ENCODE measurements around the gene NR1H3. TPM values are rescaled to one million over a fixed set of nuclear protein-coding genes. Genes with fewer than 3 reads are reported as not detected.
A peak's percentile ranks its signal among the peaks of the same experiment; 100 is the strongest.

Gene NR1H3
- total and polyA plus RNA-seq, 4 donors: 14.9 to 123 (median 49.0) TPM

DNA sequence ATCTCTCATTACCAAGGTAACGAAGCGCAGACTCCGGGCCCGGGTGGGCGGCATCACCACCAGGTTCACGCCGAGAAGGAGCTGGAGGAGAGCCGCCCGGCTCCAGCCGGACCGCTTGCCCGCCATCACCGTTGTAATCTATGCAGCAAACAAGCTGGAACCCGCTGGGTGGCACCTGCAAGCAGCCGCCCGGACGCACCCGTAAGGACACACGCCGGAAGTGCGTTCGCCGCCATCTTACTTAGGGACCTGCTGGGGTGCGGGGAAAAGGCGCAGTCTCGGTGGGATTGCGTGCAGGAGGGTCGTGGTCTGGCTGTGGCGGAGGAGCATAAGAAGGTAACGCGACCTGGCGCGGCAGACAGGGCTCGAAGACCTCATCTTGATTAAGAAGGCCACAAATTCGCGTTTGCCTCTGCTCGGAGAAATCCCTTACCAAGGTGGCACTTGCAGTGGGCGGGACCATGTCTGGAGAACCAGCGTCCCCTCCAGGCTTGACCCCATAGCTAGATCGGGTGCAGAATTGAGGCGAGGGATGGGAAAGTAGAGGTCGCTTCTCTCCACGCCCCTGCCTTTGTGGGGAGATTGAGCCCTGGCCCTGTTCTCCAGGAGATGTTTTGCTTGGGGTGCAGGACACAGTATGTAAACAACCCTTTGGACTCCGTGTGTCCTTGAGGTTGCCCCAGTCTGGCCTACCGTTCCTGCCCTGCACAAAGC is 9.0 kb upstream of the NR1H3 start, which contains the start of gene ACP2:
Gene ACP2, minus strand, starts transcription at position 151 of the 714 bp plus-strand sequence. Its CDS starts 25 bp downstream, at position 126.
- Histone ChIP-seq H3K4me1 (ENCODE audit: control insufficient read depth in 1 of 2, insufficient read depth in 2 of 2, low read length in 2 of 2) (no peaks in the 10 kb centered on the region), H3K36me3 (ENCODE audit: control insufficient read depth in 1 of 2, insufficient read depth in 2 of 2, low read length in 1 of 2) (peaks cover 0 to 5% of the 10 kb centered on the region in 2 donors), H3K4me3 (ENCODE audit: low read length in 2 of 2) (peak within 1 kb of the TSS; percentile 51 to 73), H3K9me3 (ENCODE audit: control insufficient read depth, low read length) (no peaks in the 10 kb centered on the region), H3K27ac (ENCODE audit: low read depth in 1 of 2, low read length in 2 of 2) (peak within 1 kb of the TSS in 1 of 2 donors; percentile 60), H3K27me3 (ENCODE audit: control insufficient read depth in 1 of 2, insufficient read depth in 2 of 2, low read length in 1 of 2) (no peaks in the 10 kb centered on the region)
- intact Hi-C loops (cut with DNase I): loop anchor here (1.0 to 2.0 kb wide), 3 partner anchors 20 to 313 kb away; partner anchors contain the start of genes CSTPP1 (in 1 of the 2) and DDB2 (in 1 of the 2)
- ATAC-seq (ENCODE audit: low FRiP score) (peak; percentile 95), DNase-seq (peak; percentile 93 to 95)
- WGBS, 2 donors: 0% methylated on average over 45 of the region's 45 CpGs

DNA sequence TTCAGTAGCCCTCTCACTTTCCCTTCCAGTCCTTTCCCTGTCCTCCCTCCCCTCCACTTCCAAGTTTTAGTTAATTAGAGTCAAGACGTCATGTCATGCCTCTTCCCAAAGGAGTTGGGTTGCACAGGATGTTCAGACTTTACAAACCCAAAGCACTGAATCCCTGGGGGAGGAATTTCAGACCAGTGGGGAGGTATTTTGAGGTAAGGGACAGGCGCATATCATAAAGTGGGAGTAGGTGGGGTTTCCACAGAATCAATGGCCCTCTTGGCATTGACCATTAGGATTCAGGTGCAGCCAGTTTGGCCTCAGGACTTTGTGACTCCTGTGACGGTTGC is 8.4 kb upstream of the NR1H3 start:
- Histone ChIP-seq H3K9me3 (ENCODE audit: control insufficient read depth, low read length) (no peaks in the 10 kb centered on the region), H3K36me3 (ENCODE audit: control insufficient read depth in 1 of 2, insufficient read depth in 2 of 2, low read length in 1 of 2) (peaks cover 0 to 5% of the 10 kb centered on the region in 2 donors), H3K27ac (ENCODE audit: low read depth in 1 of 2, low read length in 2 of 2) (peak overlapping the region in 1 of 2 donors; percentile 43), H3K4me3 (ENCODE audit: low read length in 2 of 2) (peak overlapping the region; percentile 51 to 73), H3K27me3 (ENCODE audit: control insufficient read depth in 1 of 2, insufficient read depth in 2 of 2, low read length in 1 of 2) (no peaks in the 10 kb centered on the region), H3K4me1 (ENCODE audit: control insufficient read depth in 1 of 2, insufficient read depth in 2 of 2, low read length in 2 of 2) (no peaks in the 10 kb centered on the region)
- intact Hi-C loops (cut with DNase I): loop anchor here in 1 of 2 donors (2.0 kb wide), 2 partner anchors 19 to 35 kb away; partner anchors contain the start of gene DDB2
- no peak for ATAC-seq (ENCODE audit: low FRiP score)
- DNase-seq: peak in 1 of 2 donors; percentile 61
- 56 to 58% methylated on average over 3 of the region's 3 CpGs for WGBS, 2 donors

DNA sequence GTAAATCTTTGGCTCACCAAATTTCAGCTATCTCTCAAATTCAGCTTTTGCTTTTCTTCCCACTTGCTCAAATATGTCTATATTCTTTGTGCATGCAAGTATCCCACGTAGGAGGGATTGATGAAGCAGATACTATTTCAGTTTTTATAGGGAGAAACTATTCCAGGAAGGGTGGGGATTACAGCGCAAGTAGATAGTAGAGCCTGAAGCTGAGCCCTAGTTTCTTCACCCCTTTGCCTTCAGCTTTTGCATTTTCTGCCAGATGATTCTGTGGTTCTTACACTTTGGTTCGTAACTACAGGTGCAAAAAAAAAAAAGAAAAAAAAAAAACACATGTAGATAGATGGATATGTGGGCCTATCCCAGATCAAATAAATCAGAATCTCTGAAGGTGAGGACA is 6.0 kb upstream of the NR1H3 start:
- Histone ChIP-seq H3K36me3 (ENCODE audit: control insufficient read depth in 1 of 2, insufficient read depth in 2 of 2, low read length in 1 of 2) (no peaks in the 10 kb centered on the region), H3K27ac (ENCODE audit: low read depth in 1 of 2, low read length in 2 of 2) (no peak overlapping the region), H3K4me1 (ENCODE audit: control insufficient read depth in 1 of 2, insufficient read depth in 2 of 2, low read length in 2 of 2) (no peaks in the 10 kb centered on the region), H3K4me3 (ENCODE audit: low read length in 2 of 2) (no peak overlapping the region), H3K9me3 (ENCODE audit: control insufficient read depth, low read length) (no peaks in the 10 kb centered on the region), H3K27me3 (ENCODE audit: control insufficient read depth in 1 of 2, insufficient read depth in 2 of 2, low read length in 1 of 2) (no peaks in the 10 kb centered on the region)
- intact Hi-C loops (cut with DNase I): loop anchor here in 1 of 2 donors (10.0 kb wide), 2 partner anchors 77 to 103 kb away; partner anchors contain the start of genes ARFGAP2 and MYBPC3
- DNase-seq: no peak
- ATAC-seq (ENCODE audit: low FRiP score): no peak
- 74 to 86% methylated on average over 3 of the region's 3 CpGs for WGBS, 2 donors

DNA sequence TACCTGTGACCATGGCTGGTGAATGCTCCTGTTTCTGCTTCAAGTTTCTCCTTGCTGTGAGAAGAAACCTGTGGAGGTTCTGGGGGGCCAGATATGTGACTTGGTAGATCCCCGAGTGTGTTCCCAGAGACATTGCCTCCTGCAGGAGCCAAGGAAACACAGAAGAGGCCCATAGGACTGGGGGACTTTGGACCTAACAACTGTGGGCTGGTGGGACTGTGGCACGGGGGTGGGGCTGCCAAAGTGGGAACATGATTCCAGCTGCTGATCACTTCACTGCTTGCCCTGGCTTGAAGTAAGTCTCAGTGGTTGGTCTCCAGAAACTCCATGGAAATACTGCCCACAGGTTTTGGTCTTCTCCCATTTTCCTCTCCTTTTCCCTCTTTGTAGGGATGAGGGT is 4.1 kb upstream of the NR1H3 start:
- Histone ChIP-seq H3K36me3 (ENCODE audit: control insufficient read depth in 1 of 2, insufficient read depth in 2 of 2, low read length in 1 of 2) (no peaks in the 10 kb centered on the region), H3K27me3 (ENCODE audit: control insufficient read depth in 1 of 2, insufficient read depth in 2 of 2, low read length in 1 of 2) (no peaks in the 10 kb centered on the region), H3K4me1 (ENCODE audit: control insufficient read depth in 1 of 2, insufficient read depth in 2 of 2, low read length in 2 of 2) (no peaks in the 10 kb centered on the region), H3K27ac (ENCODE audit: low read depth in 1 of 2, low read length in 2 of 2) (peak overlapping the region in 1 of 2 donors; percentile 25), H3K9me3 (ENCODE audit: control insufficient read depth, low read length) (no peaks in the 10 kb centered on the region), H3K4me3 (ENCODE audit: low read length in 2 of 2) (no peak overlapping the region)
- ATAC-seq (ENCODE audit: low FRiP score) (no peak), DNase-seq (peak in 1 of 2 donors; percentile 30)
- WGBS, 2 donors: 88 to 89% methylated on average over 2 of the region's 2 CpGs
- intact Hi-C loops (cut with DNase I): loop anchor here (2.0 to 10.0 kb wide), 3 partner anchors 79 to 101 kb away; partner anchors contain the start of genes ARFGAP2 (in 1 of the 2) and MYBPC3 (in 1 of the 2)

DNA sequence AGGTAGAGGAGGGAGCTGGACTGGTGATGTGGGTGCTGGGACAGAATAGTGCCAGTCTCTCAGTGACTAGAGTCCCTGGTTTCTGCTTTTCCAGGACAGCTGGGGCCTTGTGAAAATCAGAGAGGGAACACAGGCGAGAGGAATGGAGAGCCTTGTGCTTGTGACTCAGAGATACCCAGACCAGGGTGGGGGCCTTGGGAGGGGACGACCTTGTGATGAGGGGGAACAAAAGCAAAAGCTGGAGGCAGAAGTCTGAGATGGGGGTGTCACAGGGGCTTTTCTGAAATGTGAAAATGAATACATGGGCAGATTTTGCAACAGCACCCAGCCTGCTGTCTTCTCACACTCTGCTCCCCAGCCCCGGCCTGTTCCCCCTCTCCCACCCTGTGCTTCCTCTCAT is 3.4 kb upstream of the NR1H3 start:
- Histone ChIP-seq H3K27me3 (ENCODE audit: control insufficient read depth in 1 of 2, insufficient read depth in 2 of 2, low read length in 1 of 2) (no peaks in the 10 kb centered on the region), H3K27ac (ENCODE audit: low read depth in 1 of 2, low read length in 2 of 2) (peak overlapping the region in 1 of 2 donors; percentile 31), H3K4me3 (ENCODE audit: low read length in 2 of 2) (no peak overlapping the region), H3K36me3 (ENCODE audit: control insufficient read depth in 1 of 2, insufficient read depth in 2 of 2, low read length in 1 of 2) (no peaks in the 10 kb centered on the region), H3K9me3 (ENCODE audit: control insufficient read depth, low read length) (no peaks in the 10 kb centered on the region), H3K4me1 (ENCODE audit: control insufficient read depth in 1 of 2, insufficient read depth in 2 of 2, low read length in 2 of 2) (no peaks in the 10 kb centered on the region)
- 34 to 45% methylated on average over 3 of the region's 3 CpGs for WGBS, 2 donors
- ATAC-seq (ENCODE audit: low FRiP score) (peak; percentile 23), DNase-seq (peak in 1 of 2 donors; percentile 74)
- intact Hi-C loops (cut with DNase I): loop anchor here (2.0 to 10.0 kb wide), 3 partner anchors 80 to 100 kb away; partner anchors contain the start of genes ARFGAP2 (in 1 of the 2) and MYBPC3 (in 1 of the 2)

DNA sequence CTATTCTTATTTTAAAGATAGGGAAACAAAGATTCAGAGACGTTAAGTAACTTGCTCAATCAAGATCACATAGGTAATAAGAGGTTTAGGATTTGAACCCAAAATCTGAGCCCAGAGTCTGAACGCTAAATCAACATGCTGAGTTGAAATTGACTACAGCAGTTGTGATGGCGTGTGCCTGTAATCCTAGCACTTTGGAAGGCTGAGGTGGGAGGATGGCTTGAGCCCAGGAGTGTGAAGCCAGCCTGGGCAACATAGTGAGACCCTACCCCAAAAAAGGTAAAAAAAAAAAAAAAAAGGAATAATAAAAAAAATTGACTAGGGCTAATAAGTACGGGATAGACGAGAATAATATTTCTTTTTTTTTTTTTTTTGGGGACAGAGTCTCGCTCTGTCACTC is 1.4 kb upstream of the NR1H3 start:
- no peak overlapping the region for H3K4me3 ChIP-seq (ENCODE audit: low read length in 2 of 2)
- H3K9me3 ChIP-seq (ENCODE audit: control insufficient read depth, low read length): no peaks in the 10 kb centered on the region
- WGBS, 2 donors: 87 to 92% methylated on average over 5 to 6 of the region's 6 CpGs
- H3K36me3 ChIP-seq (ENCODE audit: control insufficient read depth in 1 of 2, insufficient read depth in 2 of 2, low read length in 1 of 2): no peaks in the 10 kb centered on the region
- no peak for DNase-seq
- ATAC-seq (ENCODE audit: low FRiP score): no peak
- H3K27me3 ChIP-seq (ENCODE audit: control insufficient read depth in 1 of 2, insufficient read depth in 2 of 2, low read length in 1 of 2): no peaks in the 10 kb centered on the region
- H3K4me1 ChIP-seq (ENCODE audit: control insufficient read depth in 1 of 2, insufficient read depth in 2 of 2, low read length in 2 of 2): no peaks in the 10 kb centered on the region
- intact Hi-C loops (cut with DNase I): loop anchor here in 1 of 2 donors (10.0 kb wide), 2 partner anchors 82 to 98 kb away; partner anchors contain the start of genes ARFGAP2 and MYBPC3
- no peak overlapping the region for H3K27ac ChIP-seq (ENCODE audit: low read depth in 1 of 2, low read length in 2 of 2)

DNA sequence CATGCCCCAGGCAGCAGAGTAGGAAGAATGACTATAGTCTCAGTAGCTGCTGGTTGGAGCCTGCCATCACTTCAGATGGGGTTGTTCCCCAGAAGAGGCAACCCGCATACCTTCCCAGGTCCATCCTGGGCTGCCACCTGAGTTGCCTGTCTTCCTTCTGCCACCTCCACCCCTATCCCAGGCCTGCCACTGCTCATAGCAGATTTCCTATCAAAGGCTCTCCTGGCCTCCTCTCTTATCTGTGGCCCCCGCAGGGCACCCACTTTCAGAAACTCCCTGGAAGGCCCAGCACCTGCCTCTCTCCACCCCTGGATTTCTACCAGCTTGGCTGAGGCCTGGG is 649 bp upstream of the NR1H3 start:
- intact Hi-C loops (cut with DNase I): loop anchor here in 1 of 2 donors (10.0 kb wide), 2 partner anchors 82 to 98 kb away; partner anchors contain the start of genes ARFGAP2 and MYBPC3
- 50% methylated on average over 2 of the region's 2 CpGs for WGBS, 2 donors
- Histone ChIP-seq H3K4me1 (ENCODE audit: control insufficient read depth in 1 of 2, insufficient read depth in 2 of 2, low read length in 2 of 2) (no peaks in the 10 kb centered on the region), H3K4me3 (ENCODE audit: low read length in 2 of 2) (peak overlapping the region in 1 of 2 donors; percentile 1), H3K36me3 (ENCODE audit: control insufficient read depth in 1 of 2, insufficient read depth in 2 of 2, low read length in 1 of 2) (no peaks in the 10 kb centered on the region), H3K27me3 (ENCODE audit: control insufficient read depth in 1 of 2, insufficient read depth in 2 of 2, low read length in 1 of 2) (no peaks in the 10 kb centered on the region), H3K9me3 (ENCODE audit: control insufficient read depth, low read length) (no peaks in the 10 kb centered on the region), H3K27ac (ENCODE audit: low read depth in 1 of 2, low read length in 2 of 2) (no peak overlapping the region)
- ATAC-seq (ENCODE audit: low FRiP score): no peak
- DNase-seq: no peak

DNA sequence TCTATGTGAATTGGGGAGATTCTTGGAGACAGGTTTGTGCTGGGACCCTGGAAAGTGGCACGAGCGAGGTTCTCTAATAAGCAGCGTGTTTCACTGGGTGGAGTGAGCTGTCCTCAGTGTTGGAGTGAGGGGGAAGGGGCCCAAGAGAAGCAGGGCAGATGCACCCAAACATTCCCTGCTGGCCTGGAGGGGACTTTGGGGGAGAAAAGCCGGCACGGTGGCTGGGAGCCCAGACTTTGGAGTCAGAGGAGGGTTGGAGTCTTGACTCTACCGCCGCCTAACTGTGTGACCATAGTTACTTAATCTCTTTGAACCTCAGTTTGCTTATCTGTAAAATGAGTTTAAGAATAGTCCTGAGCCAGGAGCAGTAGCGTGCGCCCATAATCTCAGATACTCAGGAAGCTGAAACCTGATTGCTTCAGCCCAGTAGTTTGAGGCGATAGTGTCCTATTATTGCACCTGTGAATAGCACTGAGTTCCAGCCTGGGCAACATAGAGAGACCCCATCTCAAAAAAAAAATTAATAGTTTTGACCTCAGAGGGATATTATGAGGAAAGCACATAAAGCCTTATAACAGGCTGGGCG is 614 bp downstream of the NR1H3 start:
- 23% methylated on average over 11 of the region's 11 CpGs for WGBS, 2 donors
- DNase-seq (peak in 1 of 2 donors; percentile 57), ATAC-seq (ENCODE audit: low FRiP score) (peak; percentile 1)
- intact Hi-C loops (cut with DNase I): loop anchor here in 1 of 2 donors (10.0 kb wide), 2 partner anchors 84 to 96 kb away; partner anchors contain the start of genes ARFGAP2 and MYBPC3
- H3K4me3 ChIP-seq (ENCODE audit: low read length in 2 of 2): peak overlapping the region in 1 of 2 donors; percentile 5
- no peaks in the 10 kb centered on the region for H3K4me1 ChIP-seq (ENCODE audit: control insufficient read depth in 1 of 2, insufficient read depth in 2 of 2, low read length in 2 of 2)
- H3K36me3 ChIP-seq (ENCODE audit: control insufficient read depth in 1 of 2, insufficient read depth in 2 of 2, low read length in 1 of 2): no peaks in the 10 kb centered on the region
- no peaks in the 10 kb centered on the region for H3K27me3 ChIP-seq (ENCODE audit: control insufficient read depth in 1 of 2, insufficient read depth in 2 of 2, low read length in 1 of 2)
- H3K9me3 ChIP-seq (ENCODE audit: control insufficient read depth, low read length): no peaks in the 10 kb centered on the region
- no peak overlapping the region for H3K27ac ChIP-seq (ENCODE audit: low read depth in 1 of 2, low read length in 2 of 2)

All from aorta (tissue), 5 donors.